Heart right ventricle (tissue), 16 donors: ENCODE data around the gene ARHGAP1. TPM values are rescaled to one million over a fixed set of nuclear protein-coding genes. Genes with fewer than 3 reads are reported as not detected.

Experiments
- ATAC-seq, 8 donors: fragments of 200-7000 bp; cut with Tn5 transposase; one replicate each; pipeline ENCODE4 v1.9.1; 2020; ENCODE audit warnings: mild to moderate bottlenecking in 8 of 8, moderate library complexity in 8 of 8, moderate number of reproducible peaks in 1 of 8
- DNase-seq, 2 donors: peaks; one replicate each; pipeline ENCODE4 v3.0.0-alpha.2; 2020
- H3K27ac ChIP-seq, 10 donors: fragments of 200-600 bp; sonication (generic) in 2 of 10; one replicate each; pipeline versions ENCODE4 v1.5.0 to v1.8.0; 2020 to 2022; ENCODE audit warnings: mild to moderate bottlenecking in 3 of 10
- H3K27me3 ChIP-seq, 7 donors: fragments of 200-600 bp; one replicate each; pipeline ENCODE4 v1.8.0; 2021 to 2022; ENCODE audit warnings: mild to moderate bottlenecking in 2 of 7
- H3K36me3 ChIP-seq, 9 donors: fragments of 200-600 bp; sonication (generic) in 1 of 9; one replicate each; pipeline versions ENCODE4 v1.5.0 to v1.8.0; 2020 to 2022; ENCODE audit warnings: mild to moderate bottlenecking in 2 of 9
- H3K4me1 ChIP-seq, 9 donors: fragments of 200-600 bp; sonication (generic) in 1 of 9; one replicate each; pipeline versions ENCODE4 v1.5.0 to v1.8.0; 2020 to 2022; ENCODE audit warnings: mild to moderate bottlenecking in 4 of 9
- H3K4me3 ChIP-seq, 10 donors: fragments of 200-600 bp; sonication (generic) in 2 of 10; one replicate each; pipeline versions ENCODE4 v1.5.0 to v1.8.0; 2020 to 2022; ENCODE audit warnings: mild to moderate bottlenecking in 7 of 10, moderate library complexity in 2 of 10
- H3K9me3 ChIP-seq, 11 donors: fragments of 200-600 bp in 10 of 11; sonication (generic) in 2 of 11; one replicate each; pipeline versions ENCODE4 v1.5.0 to v1.8.0; 2013 to 2022; ENCODE audit warnings: mild to moderate bottlenecking in 2 of 11, control low read depth in 1 of 11, moderate library complexity in 1 of 11
- CTCF ChIP-seq, 9 donors: fragments of 200-600 bp; sonication (generic) in 2 of 9; IDR thresholded peaks; one replicate each; pipeline versions ENCODE4 v1.5.0 to v1.8.0; 2021 to 2022; ENCODE audit warnings: antibody characterized with exemption in 9 of 9, mild to moderate bottlenecking in 5 of 9, moderate library complexity in 1 of 9
- WGBS, 2 donors: extraction: QIAGEN DNeasy Blood & Tissue Kit; methylation state at CpG; one replicate each; pipeline ENCODE4 v1.1.7; 2013; ENCODE audit warnings: inconsistent platforms in 1 of 2; 5-methylcytosine and 5-hydroxymethylcytosine counted together
- intact Hi-C, 10 donors: fragments of 100-400 bp; cut with DNase I; formaldehyde crosslinking; loops; one replicate each; pipeline versions ENCODE4 v1.11.1 to v1.14.2; 2022
- polyA plus RNA-seq, 2 donors: library from polyadenylated mRNA; stranded (reverse); fragments of 200-250 nt; gene quantifications; one replicate each; pipeline ENCODE4 v1.2.3, GENCODE V29; 2013
- total RNA-seq, 10 donors: library from RNA; stranded (reverse); fragmentation: NEBNext Ultra II Directional in 3 of 10; extraction: Animal tissue kit (Norgen Biotek cat#: 25700) in 3 of 10; gene quantifications; one replicate each; pipeline versions ENCODE4 v1.2.1 to v1.2.4, GENCODE V29; 2021 to 2023
- donor health status: Arrhythmogenic right ventricular cardiomyopathy.
- donor health status: ischemic (EF 13 %, LVEDD 7.1; RV severe dilation, severe dysfunction).
- donor health status: healthy with polysubstance abuse.
- donor health status: DM: no; HTN: yes; CAD: no.
- donor health status: DM: no; HTN: no; CAD: no.
- donor health status: ischemic (EF 25% LVEDD 6.9; RV normal size, moderate dysfunction).
- donor health status: ischemic (EF 25% LVEDD 5.7; RV mildly dilated, moderate dysfunction).
- donor health status: healthy.
- donor health status: DM: yes; HTN: yes; CAD: no.
- donor health status: Ischemic cardiomyopathy.
- donor health status: ischemic (EF 35%, LVEDD 5.7; RV mildly dilated, moderate dysfunction).
- donor health status: nonischemic (EF 11% LVEDD 7.7; RV severe dilation, severe dysfunction).
- donor health status: DM: yes; HTN: yes; CAD: no.
- donor health status: PGD.
- donor health status: ischemic (EF 29% LVEDD 5.4; RV normal size, mild dysfunction).
- donor health status: nonischemic (EF 23%, LVEDD 6.1; RV moderate dilation, normal function).

The ARHGAP1 gene
- total and polyA plus RNA-seq, 12 donors, result 28.4 to 268 (median 124) TPM

- Histone ChIP-seq H3K9me3 (no peaks in the 10 kb centered on the region), H3K4me3 (no peak overlapping the region), H3K27ac (no peak overlapping the region), H3K36me3 (peaks cover 0 to 86% (median 20%) of the 10 kb centered on the region in 9 donors), H3K4me1 (peaks cover 0 to 9% (median 0%) of the 10 kb centered on the region in 9 donors), H3K27me3 (no peaks in the 10 kb centered on the region)
- no peak for ATAC-seq
- 95 to 96% methylated on average over 5 of the region's 5 CpGs for WGBS, 2 donors
- intact Hi-C loops, result loop anchor here in 1 of 10 donors (5.0 kb wide), 1 partner anchor 1025 kb away; no protein-coding TSS in a partner anchor
- DNase-seq, result no peak
- TF ChIP-seq CTCF (IDR thresholded peaks at IDR 0.05), result no peak
Measured at GRCh38 chr11:46637546-46637945, 62.9 kb downstream of the ARHGAP1 start.

GRCh38 chr11:46635557-46636139 lies 64.8 kb downstream of the ARHGAP1 start:
- Histone ChIP-seq H3K27me3 (no peaks in the 10 kb centered on the region), H3K4me1 (peaks cover 0 to 9% (median 0%) of the 10 kb centered on the region in 9 donors), H3K27ac (no peak overlapping the region), H3K9me3 (no peaks in the 10 kb centered on the region), H3K4me3 (no peak overlapping the region), H3K36me3 (peaks cover 0 to 90% (median 20%) of the 10 kb centered on the region in 9 donors)
- WGBS, 2 donors, result 89 to 91% methylated on average over 5 of the region's 5 CpGs
- no peak for DNase-seq
- TF ChIP-seq CTCF (IDR thresholded peaks at IDR 0.05), result no peak
- no peak for ATAC-seq
- intact Hi-C loops, result loop anchor here in 1 of 10 donors (5.0 kb wide), 1 partner anchor 1027 kb away; no protein-coding TSS in a partner anchor

GRCh38 chr11:46633291-46634217 lies 66.9 kb downstream of the ARHGAP1 start:
- DNase-seq (no peak), ATAC-seq (no peak)
- H3K27me3 ChIP-seq, result no peaks in the 10 kb centered on the region
- WGBS, 2 donors, result 95 to 96% methylated on average over 22 of the region's 22 CpGs
- no peaks in the 10 kb centered on the region for H3K9me3 ChIP-seq
- H3K4me3 ChIP-seq, result no peak overlapping the region
- H3K27ac ChIP-seq, result no peak overlapping the region
- TF ChIP-seq CTCF (IDR thresholded peaks at IDR 0.05), result no peak
- peaks cover 0 to 9% (median 0%) of the 10 kb centered on the region in 9 donors for H3K4me1 ChIP-seq
- peaks cover 0 to 89% (median 19%) of the 10 kb centered on the region in 9 donors for H3K36me3 ChIP-seq
- intact Hi-C loops, result no loop called here

GRCh38 chr11:46632502-46632901 lies 67.9 kb downstream of the ARHGAP1 start:
- H3K27ac ChIP-seq, result no peak overlapping the region
- no peak for DNase-seq
- intact Hi-C loops, result no loop called here
- H3K36me3 ChIP-seq, result peaks cover 0 to 90% (median 11%) of the 10 kb centered on the region in 9 donors
- peaks cover 0 to 7% (median 0%) of the 10 kb centered on the region in 9 donors for H3K4me1 ChIP-seq
- TF ChIP-seq CTCF (IDR thresholded peaks at IDR 0.05), result no peak
- WGBS, 2 donors, result 93 to 94% methylated on average over 1 of the region's 1 CpG
- H3K9me3 ChIP-seq, result no peaks in the 10 kb centered on the region
- ATAC-seq, result no peak
- no peaks in the 10 kb centered on the region for H3K27me3 ChIP-seq
- no peak overlapping the region for H3K4me3 ChIP-seq
